Uterus (tissue), 4 donors: ENCODE results near the gene NR3C2. TPM values are rescaled to one million over a fixed set of nuclear protein-coding genes. Genes with fewer than 3 reads are reported as not detected.

Experiments used
- DNase-seq, 2 donors: peaks; one replicate each; pipeline ENCODE4 v3.0.0-alpha.2; 2019 to 2020
- H3K27ac ChIP-seq, 2 donors: fragments of 200-600 bp; sonication (generic); 1 replicate in 1 of 2; 2 replicates in 1 of 2; pipeline ENCODE4 v1.5.1; 2016 to 2018
- H3K27me3 ChIP-seq, 2 donors: fragments of 200-600 bp; sonication (generic); one replicate each; pipeline ENCODE4 v1.5.1; 2018 to 2019; ENCODE audit warnings: control low read depth in 1 of 2
- H3K36me3 ChIP-seq, 2 donors: fragments of 200-600 bp; sonication (generic); one replicate each; pipeline ENCODE4 v1.5.1; 2019; ENCODE audit warnings: control low read depth in 1 of 2
- H3K4me1 ChIP-seq, 2 donors: fragments of 200-600 bp; sonication (generic); one replicate each; pipeline ENCODE4 v1.5.1; 2018 to 2019; ENCODE audit warnings: control low read depth in 1 of 2
- H3K4me3 ChIP-seq, 2 donors: fragments of 200-600 bp; sonication (generic); 1 replicate in 1 of 2; 2 replicates in 1 of 2; pipeline ENCODE4 v1.5.1; 2018 to 2019; ENCODE audit warnings: mild to moderate bottlenecking in 1 of 2
- H3K9me3 ChIP-seq, 2 donors: fragments of 200-600 bp; sonication (generic); one replicate each; pipeline ENCODE4 v1.5.1; 2019; ENCODE audit warnings: control low read depth in 1 of 2
- CTCF ChIP-seq, 4 experiments: fragments of 200-600 bp in 2 of 4; fragments of 450-650 bp in 2 of 4; sonication (generic) in 2 of 4; IDR thresholded peaks; one replicate each; pipeline ENCODE4 v1.5.1; 2016 to 2019; ENCODE audit warnings: antibody characterized with exemption in 4 of 4, mild to moderate bottlenecking in 2 of 4, moderate library complexity in 1 of 4
- POLR2A ChIP-seq, 2 donors: fragments of 450-650 bp; IDR thresholded peaks; one replicate each; pipeline ENCODE4 v1.6.1; 2016; ENCODE audit warnings: antibody characterized with exemption in 2 of 2, mild to moderate bottlenecking in 1 of 2, moderate library complexity in 1 of 2
- intact Hi-C: fragments of 100-400 bp; cut with DNase I; formaldehyde crosslinking; loops from one replicate; pipeline ENCODE4 v1.15.1; 2023; ENCODE audit warnings: low total_unique reads
- total RNA-seq, 4 donors: library from RNA; depleted of rRNA in 3 of 4; stranded (reverse); fragments of >200 nt in 3 of 4; gene quantifications; one replicate each; pipeline versions ENCODE4 v1.1.0 to v1.2.4, GENCODE V29; 2014 to 2023
- donor health status: DM: yes; HTN: yes; CAD: no.

The NR3C2 gene
- total RNA-seq, 4 donors from 2014 or later = 10.0 to 46.7 (median 12.5) TPM

- DNase-seq = no peak
- no peaks in the 10 kb centered on the region for H3K36me3 ChIP-seq
- H3K9me3 ChIP-seq = no peaks in the 10 kb centered on the region
- no peak overlapping the region for H3K27ac ChIP-seq
- H3K4me1 ChIP-seq = no peaks in the 10 kb centered on the region
- H3K4me3 ChIP-seq = no peak overlapping the region
- TF ChIP-seq CTCF (IDR thresholded peaks at IDR 0.05) (no peak), POLR2A (IDR thresholded peaks at IDR 0.05) (no peak)
- no peaks in the 10 kb centered on the region for H3K27me3 ChIP-seq
- intact Hi-C loops = no loop called here
Measured at GRCh38 chr4:148415500-148415899, 26.7 kb downstream of the NR3C2 start.

GRCh38 chr4:148412460-148412994 lies 29.7 kb downstream of the NR3C2 start:
- intact Hi-C loops = no loop called here
- H3K27me3 ChIP-seq = no peaks in the 10 kb centered on the region

GRCh38 chr4:148405161-148405893 lies 36.9 kb downstream of the NR3C2 start:
- Histone ChIP-seq H3K4me1 (no peaks in the 10 kb centered on the region), H3K27ac (no peak overlapping the region), H3K27me3 (no peaks in the 10 kb centered on the region), H3K4me3 (no peak overlapping the region), H3K9me3 (no peaks in the 10 kb centered on the region), H3K36me3 (no peaks in the 10 kb centered on the region)
- no peak for TF ChIP-seq POLR2A (IDR thresholded peaks at IDR 0.05)
- no peak for TF ChIP-seq CTCF (IDR thresholded peaks at IDR 0.05)
- intact Hi-C loops = no loop called here
- DNase-seq = no peak

More at GRCh38 chr4:148412460-148412994, 29.7 kb downstream of the NR3C2 start:
- no peaks in the 10 kb centered on the region for H3K4me1 ChIP-seq
- no peak overlapping the region for H3K27ac ChIP-seq
- no peak overlapping the region for H3K4me3 ChIP-seq
- TF ChIP-seq CTCF (IDR thresholded peaks at IDR 0.05) (no peak), POLR2A (IDR thresholded peaks at IDR 0.05) (no peak)
- H3K36me3 ChIP-seq = no peaks in the 10 kb centered on the region
- DNase-seq = no peak
- H3K9me3 ChIP-seq = no peaks in the 10 kb centered on the region

GRCh38 chr4:148398988-148399387 lies 43.2 kb downstream of the NR3C2 start:
- H3K27ac ChIP-seq = no peak overlapping the region

More at GRCh38 chr4:148398988-148399387, 43.2 kb downstream of the NR3C2 start:
- no peaks in the 10 kb centered on the region for H3K9me3 ChIP-seq
- no peaks in the 10 kb centered on the region for H3K27me3 ChIP-seq
- TF ChIP-seq POLR2A (IDR thresholded peaks at IDR 0.05) (no peak), CTCF (IDR thresholded peaks at IDR 0.05) (no peak)
- intact Hi-C loops = no loop called here
- no peak for DNase-seq
- no peak overlapping the region for H3K4me3 ChIP-seq
- no peaks in the 10 kb centered on the region for H3K36me3 ChIP-seq
- no peaks in the 10 kb centered on the region for H3K4me1 ChIP-seq
